Natural killer cell (primary cell): ENCODE measurements around the gene TMEM192. TPM values are rescaled to one million over a fixed set of nuclear protein-coding genes. Genes with fewer than 3 reads are reported as not detected.
"Not testable (repeated sequence)": the region's sequence is repeated elsewhere in the genome, so short reads cannot be mapped to it uniquely, and the experiment has no call there.

Source experiments
- ATAC-seq, 3 donors: fragments of 150-1000 bp in 2 of 3; fragments of 200-7000 bp in 1 of 3; cut with Tn5 transposase; 1 replicate in 1 of 3; 2 replicates in 2 of 3; pipeline ENCODE4 v1.10.0; 2021; ENCODE audit warnings: mild to moderate bottlenecking in 2 of 3, moderate library complexity in 2 of 3
- DNase-seq, 2 donors: peaks; one replicate each; pipeline versions ENCODE4 v3.0.0 to v3.0.0-alpha.2; 2013 to 2021; ENCODE audit warnings: mixed read lengths in 1 of 2
- H3K27ac ChIP-seq: one replicate; pipeline ENCODE4 v1.5.1; 2013; ENCODE audit warnings: mild to moderate bottlenecking, low read length
- H3K27me3 ChIP-seq: one replicate; pipeline ENCODE4 v1.6.1; 2013; ENCODE audit warnings: low read length; ENCODE audit not compliant: control insufficient read depth, insufficient read depth
- H3K36me3 ChIP-seq: one replicate; pipeline ENCODE4 v1.6.1; 2013; ENCODE audit warnings: low read length; ENCODE audit not compliant: control insufficient read depth, insufficient read depth
- H3K4me1 ChIP-seq: one replicate; pipeline ENCODE4 v1.6.1; 2013; ENCODE audit warnings: low read length; ENCODE audit not compliant: control insufficient read depth, insufficient read depth
- H3K4me3 ChIP-seq: one replicate; pipeline ENCODE4 v1.5.1; 2013; ENCODE audit warnings: low read length
- H3K9me3 ChIP-seq: one replicate; pipeline ENCODE4 v1.6.1; 2013; ENCODE audit warnings: low read length; ENCODE audit not compliant: control insufficient read depth, insufficient read depth
- H3K27ac Mint-ChIP-seq, 2 donors: one replicate each; pipeline ENCODE4 v1.8.0; 2022; ENCODE audit warnings: mild to moderate bottlenecking in 2 of 2, mixed read lengths in 2 of 2, moderate library complexity in 1 of 2
- H3K27me3 Mint-ChIP-seq, 2 donors: one replicate each; pipeline ENCODE4 v1.8.0; 2022; ENCODE audit warnings: low read depth in 2 of 2, mixed read lengths in 2 of 2
- H3K36me3 Mint-ChIP-seq: one replicate; pipeline ENCODE4 v1.8.0; 2022; ENCODE audit warnings: mixed read lengths
- H3K4me1 Mint-ChIP-seq, 2 donors: one replicate each; pipeline ENCODE4 v1.8.0; 2022; ENCODE audit warnings: mixed read lengths in 2 of 2
- H3K4me3 Mint-ChIP-seq: one replicate; pipeline ENCODE4 v1.8.0; 2022; ENCODE audit warnings: mild to moderate bottlenecking, moderate library complexity, mixed read lengths
- H3K9me3 Mint-ChIP-seq, 2 donors: one replicate each; pipeline ENCODE4 v1.8.0; 2022; ENCODE audit warnings: mixed read lengths in 2 of 2
- CTCF ChIP-seq: fragments of 200-600 bp; IDR thresholded peaks from one replicate; pipeline ENCODE4 v1.8.0; 2022; ENCODE audit warnings: antibody characterized with exemption
- WGBS: methylation state at CpG from one replicate; pipeline ENCODE4 v1.1.7; 2013; ENCODE audit warnings: missing lambda C conversion rate; ENCODE audit not compliant: insufficient coverage; 5-methylcytosine and 5-hydroxymethylcytosine counted together
- intact Hi-C: fragments of 100-400 bp; cut with micrococcal nuclease; formaldehyde crosslinking; loops from one replicate; pipeline ENCODE4 v1.14.2; 2022
- total RNA-seq, 4 donors: library from RNA; stranded (reverse); fragments of 120-200 nt in 1 of 4; gene quantifications; one replicate each; pipeline versions ENCODE4 v1.2.3 to v1.2.4, GENCODE V29; 2013 to 2022

The TMEM192 gene
- total RNA-seq, 3 donors from 2014 or later (not counting 1 experiment from before 2014, with no cell fraction given): 9.4 to 11.4 (median 11.0) TPM

DNA sequence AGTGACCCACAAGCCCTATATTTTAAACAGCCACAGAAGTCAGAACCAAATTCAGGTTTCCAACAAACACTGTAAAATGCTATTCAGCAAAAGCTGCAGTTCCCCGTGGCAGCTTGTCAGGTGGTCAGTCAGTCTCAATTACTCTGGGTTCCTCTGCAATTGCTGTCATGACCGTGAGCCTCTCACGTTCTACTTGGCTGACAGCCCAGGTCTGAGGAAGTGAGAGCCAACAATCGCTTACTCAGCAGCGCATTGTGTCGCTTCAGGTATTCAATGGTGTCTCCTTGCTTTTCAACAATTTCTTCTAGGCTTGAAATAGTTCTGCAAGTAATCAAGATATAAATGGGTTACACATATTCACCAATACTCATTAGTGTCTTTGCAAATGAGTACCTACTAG, 33.2 kb downstream of the TMEM192 start:
- H3K27me3 Mint-ChIP-seq: no peaks in the 10 kb centered on the region
- no peak overlapping the region for H3K4me3 ChIP-seq
- H3K27ac Mint-ChIP-seq: no peak overlapping the region
- no peaks in the 10 kb centered on the region for H3K27me3 ChIP-seq
- no peak for DNase-seq
- H3K9me3 ChIP-seq: no peaks in the 10 kb centered on the region
- H3K36me3 ChIP-seq: peaks cover 14% of the 10 kb centered on the region
- no peak overlapping the region for H3K27ac ChIP-seq
- no peaks in the 10 kb centered on the region for H3K4me1 Mint-ChIP-seq
- intact Hi-C loops: no loop called here
- no peaks in the 10 kb centered on the region for H3K36me3 Mint-ChIP-seq
- 41% methylated on average over 6 of the region's 6 CpGs for whole genome bisulfite sequencing
- ATAC-seq: no peak
- no peak for TF ChIP-seq CTCF
- H3K9me3 Mint-ChIP-seq: no peaks in the 10 kb centered on the region
- H3K4me1 ChIP-seq: no peaks in the 10 kb centered on the region
- no peak overlapping the region for H3K4me3 Mint-ChIP-seq

DNA sequence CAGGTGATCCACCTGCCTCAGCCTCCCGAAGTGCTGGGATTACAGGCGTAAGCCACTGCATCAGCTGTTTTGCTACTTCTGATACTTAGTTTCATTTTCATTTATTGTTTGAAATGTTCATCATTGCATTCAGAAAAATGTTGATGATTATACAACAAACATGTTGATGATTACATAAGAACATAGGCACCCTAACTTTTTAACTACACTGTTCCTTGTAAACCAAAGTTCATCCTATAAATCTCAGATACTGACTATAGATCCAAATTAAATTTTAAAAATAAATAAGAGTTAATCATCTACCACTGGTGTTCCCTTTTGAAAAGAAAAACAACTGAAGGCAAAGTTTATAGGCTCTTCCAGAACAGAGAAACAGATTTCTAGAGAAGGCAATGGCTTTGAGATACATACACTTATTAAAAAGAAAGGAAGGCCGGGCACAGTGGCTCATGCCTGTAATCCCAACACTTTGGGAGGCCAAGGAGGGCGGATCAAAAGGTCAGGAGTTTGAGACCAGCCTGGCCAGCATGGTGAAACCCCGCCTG, 35.6 kb downstream of the TMEM192 start:
- H3K4me3 Mint-ChIP-seq: no peak overlapping the region
- ATAC-seq: no peak
- intact Hi-C loops: no loop called here
- Histone ChIP-seq H3K27me3 (no peaks in the 10 kb centered on the region), H3K27ac (no peak overlapping the region), H3K4me1 (no peaks in the 10 kb centered on the region), H3K36me3 (peaks cover 12% of the 10 kb centered on the region), H3K4me3 (no peak overlapping the region), H3K9me3 (no peaks in the 10 kb centered on the region)
- no peaks in the 10 kb centered on the region for H3K9me3 Mint-ChIP-seq
- 98% methylated on average over 3 of the region's 5 CpGs for WGBS
- H3K4me1 Mint-ChIP-seq: no peaks in the 10 kb centered on the region
- H3K27me3 Mint-ChIP-seq: no peaks in the 10 kb centered on the region
- no peaks in the 10 kb centered on the region for H3K36me3 Mint-ChIP-seq
- no peak overlapping the region for H3K27ac Mint-ChIP-seq
- no peak for DNase-seq
- no peak for TF ChIP-seq CTCF

DNA sequence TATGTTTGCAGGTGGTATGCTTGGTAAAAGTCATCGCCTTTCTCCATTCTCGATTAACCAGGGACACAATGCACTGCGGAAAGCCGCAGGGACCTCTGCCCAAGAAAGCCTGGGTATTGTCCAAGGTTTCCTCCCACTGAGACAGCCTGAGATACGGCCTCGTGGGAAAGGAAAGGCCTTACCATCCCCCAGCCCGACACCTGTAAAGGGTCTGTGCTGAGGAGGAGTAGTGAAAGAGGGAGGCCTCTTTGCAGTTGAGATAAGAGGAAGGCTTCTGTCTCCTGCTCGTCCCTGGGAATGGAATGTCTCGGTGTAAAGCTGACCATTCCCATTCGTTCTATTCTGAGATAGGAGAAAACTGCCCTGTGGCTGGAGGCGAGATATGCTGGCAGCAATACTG, 39.3 kb downstream of the TMEM192 start:
- H3K4me1 ChIP-seq, H3K27me3 ChIP-seq, H3K4me3 Mint-ChIP-seq, H3K27ac Mint-ChIP-seq, H3K4me3 ChIP-seq, ATAC-seq, H3K27ac ChIP-seq, H3K9me3 Mint-ChIP-seq, intact Hi-C loops, H3K9me3 ChIP-seq, H3K27me3 Mint-ChIP-seq, H3K36me3 Mint-ChIP-seq, H3K36me3 ChIP-seq, DNase-seq, H3K4me1 Mint-ChIP-seq: not testable (repeated sequence)
- 92% methylated on average over 11 of the region's 11 CpGs for WGBS

DNA sequence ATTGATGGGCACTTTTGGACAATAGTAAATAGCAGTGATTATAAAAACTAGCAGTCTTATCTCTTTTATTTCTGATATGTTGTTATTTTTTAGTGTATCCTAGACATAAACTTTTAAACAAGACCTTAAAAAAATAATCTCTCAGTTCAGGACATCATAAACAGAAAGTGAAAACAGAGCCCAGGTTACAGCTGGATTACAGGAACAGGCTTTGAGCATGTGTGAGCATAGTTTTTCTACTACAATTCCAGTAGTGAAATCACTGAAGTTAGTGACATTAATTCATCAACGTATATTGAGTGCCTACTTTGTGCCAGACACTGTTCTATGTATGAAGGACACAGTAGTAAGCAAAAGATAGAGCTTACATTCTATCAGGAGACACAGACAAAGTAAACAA, 42.1 kb downstream of the TMEM192 start:
- Histone ChIP-seq H3K9me3 (no peaks in the 10 kb centered on the region), H3K27ac (no peak overlapping the region), H3K27me3 (no peaks in the 10 kb centered on the region), H3K4me1 (no peaks in the 10 kb centered on the region), H3K4me3 (no peak overlapping the region), H3K36me3 (no peaks in the 10 kb centered on the region)
- H3K4me3 Mint-ChIP-seq: no peak overlapping the region
- no peaks in the 10 kb centered on the region for H3K27me3 Mint-ChIP-seq
- TF ChIP-seq CTCF: no peak
- no peaks in the 10 kb centered on the region for H3K9me3 Mint-ChIP-seq
- ATAC-seq (no peak), DNase-seq (no peak)
- 100% methylated on average over 1 of the region's 1 CpG for WGBS
- H3K4me1 Mint-ChIP-seq: no peaks in the 10 kb centered on the region
- no peak overlapping the region for H3K27ac Mint-ChIP-seq
- H3K36me3 Mint-ChIP-seq: no peaks in the 10 kb centered on the region
- intact Hi-C loops: no loop called here
